ENCODE data around the gene TMEM35A.

DNA sequence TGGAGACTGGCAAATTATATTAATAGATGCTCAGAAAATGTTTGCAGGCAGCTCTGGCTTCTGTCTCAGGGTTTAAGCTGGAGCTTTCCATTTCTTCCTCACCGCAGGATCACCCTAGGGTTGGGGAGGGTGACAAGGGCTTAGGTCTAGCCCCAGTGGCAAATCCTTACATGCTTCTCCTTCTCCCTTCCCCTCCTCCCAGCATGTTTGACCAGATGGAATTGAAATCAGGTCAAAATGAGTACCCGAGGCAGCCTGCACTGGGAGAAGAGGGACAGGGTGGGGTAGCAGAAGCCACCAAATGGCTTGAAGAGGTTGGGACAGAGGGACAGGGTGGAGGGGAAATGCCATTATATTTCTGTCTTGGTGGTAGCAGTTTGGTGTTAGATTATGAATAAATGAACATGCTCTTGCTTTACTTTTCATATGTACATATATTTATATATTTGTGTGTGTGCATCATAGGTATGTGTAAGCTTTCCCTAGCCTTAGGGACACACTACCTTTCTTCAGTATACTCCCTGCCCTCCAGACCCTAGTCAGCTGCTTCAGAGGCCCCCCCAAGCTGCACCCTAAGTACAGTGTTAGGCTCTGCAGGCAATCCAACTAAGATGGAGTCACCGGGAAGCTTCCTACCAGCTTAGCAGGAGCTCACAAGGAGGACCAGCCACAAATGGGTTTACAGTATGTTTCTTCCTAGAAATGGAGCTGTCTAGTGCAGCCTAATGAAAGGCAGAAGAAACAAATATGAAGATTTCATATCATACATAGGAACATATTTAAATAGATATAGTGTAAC, 1.8 kb downstream of the TMEM35A start:
- TF ChIP-seq, protein P1, sequence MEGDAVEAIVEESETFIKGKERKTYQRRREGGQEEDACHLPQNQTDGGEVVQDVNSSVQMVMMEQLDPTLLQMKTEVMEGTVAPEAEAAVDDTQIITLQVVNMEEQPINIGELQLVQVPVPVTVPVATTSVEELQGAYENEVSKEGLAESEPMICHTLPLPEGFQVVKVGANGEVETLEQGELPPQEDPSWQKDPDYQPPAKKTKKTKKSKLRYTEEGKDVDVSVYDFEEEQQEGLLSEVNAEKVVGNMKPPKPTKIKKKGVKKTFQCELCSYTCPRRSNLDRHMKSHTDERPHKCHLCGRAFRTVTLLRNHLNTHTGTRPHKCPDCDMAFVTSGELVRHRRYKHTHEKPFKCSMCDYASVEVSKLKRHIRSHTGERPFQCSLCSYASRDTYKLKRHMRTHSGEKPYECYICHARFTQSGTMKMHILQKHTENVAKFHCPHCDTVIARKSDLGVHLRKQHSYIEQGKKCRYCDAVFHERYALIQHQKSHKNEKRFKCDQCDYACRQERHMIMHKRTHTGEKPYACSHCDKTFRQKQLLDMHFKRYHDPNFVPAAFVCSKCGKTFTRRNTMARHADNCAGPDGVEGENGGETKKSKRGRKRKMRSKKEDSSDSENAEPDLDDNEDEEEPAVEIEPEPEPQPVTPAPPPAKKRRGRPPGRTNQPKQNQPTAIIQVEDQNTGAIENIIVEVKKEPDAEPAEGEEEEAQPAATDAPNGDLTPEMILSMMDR (IDR thresholded peaks at IDR 0.05; ENCODE audit: insufficient read depth, low read length, poor library complexity, severe bottlenecking), result no peak
- TF ChIP-seq EZH2phosphoT487 (conservative IDR thresholded peaks at IDR 0.05; ENCODE audit: low read length), result no peak
